Muscle of leg (tissue), 11 donors: ENCODE measurements around the gene SAV1. TPM values are rescaled to one million over a fixed set of nuclear protein-coding genes. Genes with fewer than 3 reads are reported as not detected.
"Not testable (repeated sequence)": the region's sequence is repeated elsewhere in the genome, so short reads cannot be mapped to it uniquely, and the experiment has no call there.

Experiments
- DNase-seq: peaks from one replicate; pipeline ENCODE4 v3.0.0; 2013
- H3K27ac ChIP-seq: one replicate; pipeline ENCODE4 v1.5.1; 2013; ENCODE audit warnings: mild to moderate bottlenecking, low read length, control low read depth
- H3K27me3 ChIP-seq: one replicate; pipeline ENCODE4 v1.6.1; 2013; ENCODE audit warnings: low read length; ENCODE audit not compliant: control insufficient read depth, insufficient read depth
- H3K36me3 ChIP-seq: one replicate; pipeline ENCODE4 v1.6.1; 2013; ENCODE audit warnings: low read length; ENCODE audit not compliant: control insufficient read depth, insufficient read depth
- H3K4me1 ChIP-seq: one replicate; pipeline ENCODE4 v1.6.1; 2013; ENCODE audit warnings: low read length; ENCODE audit not compliant: control insufficient read depth, insufficient read depth
- H3K4me3 ChIP-seq: one replicate; pipeline ENCODE4 v1.5.1; 2013; ENCODE audit warnings: low read length, control low read depth
- H3K9me3 ChIP-seq: replicated peaks from 2 replicates; pipeline ENCODE4 v1.6.1; 2013; ENCODE audit warnings: low read depth, low read length; ENCODE audit not compliant: control insufficient read depth
- WGBS: methylation state at CpG from one replicate; pipeline ENCODE4 v1.1.5; 2013; ENCODE audit warnings: missing lambda C conversion rate; ENCODE audit not compliant: insufficient coverage; 5-methylcytosine and 5-hydroxymethylcytosine counted together
- polyA plus RNA-seq, 8 donors: library from polyadenylated mRNA; unstranded; fragments of 120-200 nt; gene quantifications; one replicate each; pipeline versions ENCODE4 v1.2.1 to v1.2.3, GENCODE V29; 2013; ENCODE audit warnings: inconsistent platforms in 1 of 8, low replicate concordance in 1 of 8; ENCODE audit not compliant: insufficient read length in 8 of 8, insufficient read depth in 1 of 8
- total RNA-seq: library from RNA; stranded (reverse); fragments of 120-200 nt; gene quantifications from one replicate; pipeline ENCODE4 v1.2.4, GENCODE V29; 2013

The SAV1 gene
- total and polyA plus RNA-seq, 9 donors = 16.2 to 35.3 (median 22.1) TPM

DNA sequence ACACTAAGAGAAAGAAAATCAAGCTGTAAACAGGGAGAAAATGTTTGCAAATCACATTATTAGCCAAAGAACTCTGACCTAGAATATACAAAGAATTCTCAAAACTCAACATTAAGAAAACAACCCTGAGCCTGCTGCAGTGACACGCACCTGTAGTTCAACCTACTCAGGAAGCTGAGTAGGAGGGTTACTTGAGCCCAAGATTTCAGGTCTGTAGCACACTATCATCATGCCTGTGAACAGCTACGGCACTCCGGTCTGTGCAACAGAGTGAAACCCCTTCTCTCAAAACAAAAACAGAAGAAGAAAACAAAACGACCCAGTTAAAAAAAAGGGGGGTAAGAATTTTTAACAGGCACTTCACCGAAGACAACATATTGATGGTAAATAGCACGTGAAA lies 20.8 kb downstream of the SAV1 start:
- no peaks in the 10 kb centered on the region for H3K27me3 ChIP-seq
- no CpG with 5 or more reads among the region's 6 CpGs for whole genome bisulfite sequencing
- DNase-seq = no peak
- H3K4me3 ChIP-seq = no peak overlapping the region
- no peak overlapping the region for H3K27ac ChIP-seq
- peaks cover 2% of the 10 kb centered on the region for H3K36me3 ChIP-seq
- no peaks in the 10 kb centered on the region for H3K9me3 ChIP-seq
- H3K4me1 ChIP-seq = no peaks in the 10 kb centered on the region

- DNase-seq = peak; percentile 27
- Histone ChIP-seq H3K27me3 (no peaks in the 10 kb centered on the region), H3K9me3 (no peaks in the 10 kb centered on the region), H3K36me3 (peaks cover 11% of the 10 kb centered on the region), H3K4me1 (no peaks in the 10 kb centered on the region), H3K4me3 (no peak overlapping the region), H3K27ac (no peak overlapping the region)
- 33% methylated on average over 1 of the region's 2 CpGs for WGBS
Observed at GRCh38 chr14:50635141-50635540, 33.0 kb downstream of the SAV1 start.

DNA sequence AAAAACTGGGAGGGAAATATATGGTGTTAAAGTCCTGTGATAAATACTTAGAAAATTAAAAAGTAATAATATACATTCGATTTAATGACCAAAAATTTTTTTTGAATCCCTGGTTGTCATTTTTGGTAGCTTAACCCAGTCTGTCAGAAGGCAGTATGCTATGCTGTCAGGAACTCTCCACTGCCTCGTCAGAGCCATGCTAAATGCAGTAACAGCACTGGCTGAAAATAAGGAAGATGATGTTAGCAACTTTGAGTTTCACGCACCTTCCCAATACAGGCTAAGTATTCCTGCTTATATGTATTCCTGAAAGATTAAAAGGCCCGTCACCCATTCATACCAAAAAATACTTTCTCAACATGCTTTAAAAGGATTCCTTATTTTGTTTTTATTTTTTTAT lies 34.2 kb downstream of the SAV1 start:
- DNase-seq = no peak
- no peaks in the 10 kb centered on the region for H3K27me3 ChIP-seq
- peaks cover 7% of the 10 kb centered on the region for H3K36me3 ChIP-seq
- H3K4me1 ChIP-seq = no peaks in the 10 kb centered on the region
- no peak overlapping the region for H3K4me3 ChIP-seq
- H3K9me3 ChIP-seq = no peaks in the 10 kb centered on the region
- no peak overlapping the region for H3K27ac ChIP-seq
- WGBS = 100% methylated on average over 1 of the region's 4 CpGs

GRCh38 chr14:50631408-50631821 lies 36.7 kb downstream of the SAV1 start:
- Histone ChIP-seq H3K4me1 (no peaks in the 10 kb centered on the region), H3K36me3 (peaks cover 6% of the 10 kb centered on the region), H3K27me3 (no peaks in the 10 kb centered on the region), H3K9me3 (no peaks in the 10 kb centered on the region), H3K27ac (no peak overlapping the region), H3K4me3 (no peak overlapping the region)
- 94% methylated on average over 2 of the region's 4 CpGs for WGBS
- no peak for DNase-seq

- not testable (repeated sequence) for H3K36me3 ChIP-seq, H3K4me3 ChIP-seq, H3K9me3 ChIP-seq, DNase-seq, H3K4me1 ChIP-seq, H3K27me3 ChIP-seq, H3K27ac ChIP-seq
- WGBS = 93% methylated on average over 3 of the region's 4 CpGs
Observed at GRCh38 chr14:50624947-50625346, 43.2 kb downstream of the SAV1 start.

- no peak overlapping the region for H3K27ac ChIP-seq
- H3K4me1 ChIP-seq = no peaks in the 10 kb centered on the region
- WGBS = no CpG with 5 or more reads among the region's 1 CpG
- no peaks in the 10 kb centered on the region for H3K27me3 ChIP-seq
- H3K9me3 ChIP-seq = no peaks in the 10 kb centered on the region
- no peak for DNase-seq
- peaks cover 4% of the 10 kb centered on the region for H3K36me3 ChIP-seq
- no peak overlapping the region for H3K4me3 ChIP-seq
Observed at GRCh38 chr14:50624447-50624846, 43.7 kb downstream of the SAV1 start.

DNA sequence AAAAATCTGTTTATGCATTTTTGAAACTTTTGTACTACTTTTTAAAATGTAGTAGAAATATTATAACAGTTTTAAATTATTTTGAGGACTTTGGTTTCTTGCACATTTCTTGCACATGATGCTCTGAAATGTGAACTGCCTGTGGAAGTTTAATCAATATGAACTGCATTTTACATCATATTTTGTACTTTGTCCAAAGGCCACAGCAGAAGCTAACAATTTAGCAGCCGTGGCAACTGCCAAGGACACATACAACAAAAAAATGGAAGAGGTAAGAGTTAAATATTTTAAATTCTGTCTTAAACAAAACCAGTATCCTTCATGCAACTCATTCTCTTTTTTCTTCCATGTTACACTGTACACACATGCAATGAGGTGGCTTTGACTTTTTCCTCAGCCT lies 45.1 kb downstream of the SAV1 start:
- H3K4me1 ChIP-seq = no peaks in the 10 kb centered on the region
- no peak overlapping the region for H3K4me3 ChIP-seq
- DNase-seq = peak; percentile 52
- no CpG with 5 or more reads among the region's 1 CpG for WGBS
- no peaks in the 10 kb centered on the region for H3K27me3 ChIP-seq
- H3K27ac ChIP-seq = no peak overlapping the region
- H3K9me3 ChIP-seq = no peaks in the 10 kb centered on the region
- peaks cover under 1% of the 10 kb centered on the region for H3K36me3 ChIP-seq

GRCh38 chr14:50620341-50620740 lies 47.8 kb downstream of the SAV1 start:
- no peaks in the 10 kb centered on the region for H3K36me3 ChIP-seq
- WGBS = 88% methylated on average over 2 of the region's 4 CpGs
- no peaks in the 10 kb centered on the region for H3K4me1 ChIP-seq
- no peak overlapping the region for H3K4me3 ChIP-seq
- no peak overlapping the region for H3K27ac ChIP-seq
- H3K9me3 ChIP-seq = no peaks in the 10 kb centered on the region
- no peaks in the 10 kb centered on the region for H3K27me3 ChIP-seq
- DNase-seq = no peak

- Histone ChIP-seq H3K4me1 (no peaks in the 10 kb centered on the region), H3K36me3 (no peaks in the 10 kb centered on the region), H3K27ac (no peak overlapping the region), H3K27me3 (no peaks in the 10 kb centered on the region), H3K4me3 (no peak overlapping the region), H3K9me3 (no peaks in the 10 kb centered on the region)
- no CpG with 5 or more reads among the region's 5 CpGs for WGBS
- peak; percentile 45 for DNase-seq
Observed at GRCh38 chr14:50619569-50620141, 48.5 kb downstream of the SAV1 start.

DNA sequence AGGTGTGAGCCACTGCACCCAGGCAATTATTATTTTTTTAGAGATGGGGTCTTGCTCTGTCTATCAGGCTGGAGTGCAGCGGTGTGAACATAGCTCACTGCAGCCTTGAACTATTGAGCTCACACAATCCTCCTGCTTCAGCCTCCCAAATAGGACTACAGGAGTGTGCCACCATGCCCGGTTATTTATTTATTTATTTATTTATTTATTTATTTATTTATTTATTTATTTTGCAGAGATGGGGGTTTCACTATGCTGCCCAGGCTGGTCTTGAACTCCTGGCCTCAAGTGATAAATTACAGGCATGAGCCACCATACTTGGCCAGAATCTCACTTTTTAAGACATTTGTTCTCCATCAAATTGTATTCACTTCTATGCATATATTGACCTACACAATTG lies 51.8 kb downstream of the SAV1 start:
- no peak for DNase-seq
- no CpG with 5 or more reads among the region's 2 CpGs for WGBS
- no peaks in the 10 kb centered on the region for H3K27me3 ChIP-seq
- H3K36me3 ChIP-seq = no peaks in the 10 kb centered on the region
- H3K9me3 ChIP-seq = no peaks in the 10 kb centered on the region
- H3K4me1 ChIP-seq = no peaks in the 10 kb centered on the region
- no peak overlapping the region for H3K27ac ChIP-seq
- no peak overlapping the region for H3K4me3 ChIP-seq

- H3K27me3 ChIP-seq = no peaks in the 10 kb centered on the region
- DNase-seq = no peak
- H3K4me3 ChIP-seq = no peak overlapping the region
- H3K9me3 ChIP-seq = no peaks in the 10 kb centered on the region
- no CpG with 5 or more reads among the region's 2 CpGs for WGBS
- no peaks in the 10 kb centered on the region for H3K36me3 ChIP-seq
- H3K4me1 ChIP-seq = no peaks in the 10 kb centered on the region
- no peak overlapping the region for H3K27ac ChIP-seq
Observed at GRCh38 chr14:50615552-50615951, 52.6 kb downstream of the SAV1 start.
